Measurements from ENCODE around the gene UBAC2.
"Not testable (repeated sequence)": the region's sequence is repeated elsewhere in the genome, so short reads cannot be mapped to it uniquely, and the experiment has no call there.

Gene UBAC2

GRCh38 chr13:99404005-99404755 lies 203.5 kb downstream of the UBAC2 start:
- DNase-seq = no peak

- DNase-seq = no peak
Observed at GRCh38 chr13:99405966-99406365, 205.3 kb downstream of the UBAC2 start.

GRCh38 chr13:99406799-99407201 lies 206.1 kb downstream of the UBAC2 start:
- no peak for DNase-seq

GRCh38 chr13:99407906-99408702 lies 207.4 kb downstream of the UBAC2 start:
- no peak for DNase-seq

- DNase-seq = no peak
Observed at GRCh38 chr13:99408703-99409000, 208.0 kb downstream of the UBAC2 start.

GRCh38 chr13:99409461-99410083 lies 208.9 kb downstream of the UBAC2 start:
- not testable (repeated sequence) for DNase-seq

- not testable (repeated sequence) for DNase-seq
Observed at GRCh38 chr13:99410646-99411475, 210.2 kb downstream of the UBAC2 start.

- no peak for DNase-seq
Observed at GRCh38 chr13:99412856-99413255, 212.2 kb downstream of the UBAC2 start.

- no peak for DNase-seq
Observed at GRCh38 chr13:99414048-99414995, 213.7 kb downstream of the UBAC2 start.

- no peak for DNase-seq
Observed at GRCh38 chr13:99415014-99415650, 214.5 kb downstream of the UBAC2 start.

- DNase-seq = no peak
Observed at GRCh38 chr13:99415851-99416331, 215.2 kb downstream of the UBAC2 start.

- DNase-seq = no peak
Observed at GRCh38 chr13:99416411-99417121, 215.9 kb downstream of the UBAC2 start.

GRCh38 chr13:99417201-99418102 lies 216.8 kb downstream of the UBAC2 start:
- no peak for DNase-seq

GRCh38 chr13:99418103-99418842 lies 217.6 kb downstream of the UBAC2 start:
- DNase-seq = no peak

- no peak for DNase-seq
Observed at GRCh38 chr13:99418843-99419140, 218.1 kb downstream of the UBAC2 start.

- no peak for DNase-seq
Observed at GRCh38 chr13:99419591-99420243, 219.1 kb downstream of the UBAC2 start.

- no peak for DNase-seq
Observed at GRCh38 chr13:99421271-99421670, 220.6 kb downstream of the UBAC2 start.

Data from T1000 (cell line).